SH-SY5Y (cell line): ENCODE results near the gene RTN4IP1.

ENCODE experiments used
- GATA2 ChIP-seq: IDR thresholded peaks from 2 replicates; pipeline ENCODE4 v1.6.1; 2011; ENCODE audit warnings: mild to moderate bottlenecking, low read depth, low read length
- GATA3 ChIP-seq: IDR thresholded peaks from 2 replicates; pipeline ENCODE4 v1.6.1; 2011; ENCODE audit warnings: low read depth, mild to moderate bottlenecking, low read length, moderate library complexity

- no peak for TF ChIP-seq GATA2
- no peak for TF ChIP-seq GATA3
These were observed 5.3 kb upstream of the RTN4IP1 start for GRCh38 chr6:106634565-106634964.
